HFF-Myc (cell line): ENCODE data around the gene MFRP.

Source experiments
- DNase-seq: peaks from one replicate; pipeline ENCODE4 v3.0.0-alpha.2; 2011; ENCODE audit warnings: low read depth; ENCODE audit errors: extremely low read depth
- H3K4me3 ChIP-seq: replicated peaks from 2 replicates; pipeline ENCODE4 v1.5.1; 2011; ENCODE audit warnings: low read depth, mild to moderate bottlenecking, control low read depth, low read length
- CTCF ChIP-seq: IDR thresholded peaks from 2 replicates; pipeline ENCODE4 v1.5.1; 2012; ENCODE audit warnings: mild to moderate bottlenecking, low read depth, low read length, control low read depth; ENCODE audit errors: missing control alignments

Gene MFRP

GRCh38 chr11:119355091-119355843 lies 8.8 kb upstream of the MFRP start:
- H3K4me3 ChIP-seq, result no peak overlapping the region
- TF ChIP-seq CTCF, result no peak
- DNase-seq, result no peak

- no peak for DNase-seq
- no peak for TF ChIP-seq CTCF
- no peak overlapping the region for H3K4me3 ChIP-seq
Measured at GRCh38 chr11:119352857-119353260, 6.4 kb upstream of the MFRP start.

GRCh38 chr11:119351232-119351631 lies 4.7 kb upstream of the MFRP start:
- H3K4me3 ChIP-seq, result no peak overlapping the region
- DNase-seq, result no peak
- TF ChIP-seq CTCF, result no peak

- H3K4me3 ChIP-seq, result no peak overlapping the region
- no peak for TF ChIP-seq CTCF
Measured at GRCh38 chr11:119350302-119350701, 3.8 kb upstream of the MFRP start.

GRCh38 chr11:119347940-119348605 lies 1.6 kb upstream of the MFRP start:
- TF ChIP-seq CTCF, result no peak

More at GRCh38 chr11:119350302-119350701, 3.8 kb upstream of the MFRP start:
- DNase-seq, result no peak

GRCh38 chr11:119347242-119347641 lies 737 bp upstream of the MFRP start:
- no peak overlapping the region for H3K4me3 ChIP-seq
- no peak for DNase-seq
- TF ChIP-seq CTCF, result no peak

More at GRCh38 chr11:119347940-119348605, 1.6 kb upstream of the MFRP start:
- no peak for DNase-seq
- H3K4me3 ChIP-seq, result no peak overlapping the region
